ENCODE results near the gene FAM47E.
"Not testable (repeated sequence)": the region's sequence is repeated elsewhere in the genome, so short reads cannot be mapped to it uniquely, and the experiment has no call there.

FAM47E gene

DNA sequence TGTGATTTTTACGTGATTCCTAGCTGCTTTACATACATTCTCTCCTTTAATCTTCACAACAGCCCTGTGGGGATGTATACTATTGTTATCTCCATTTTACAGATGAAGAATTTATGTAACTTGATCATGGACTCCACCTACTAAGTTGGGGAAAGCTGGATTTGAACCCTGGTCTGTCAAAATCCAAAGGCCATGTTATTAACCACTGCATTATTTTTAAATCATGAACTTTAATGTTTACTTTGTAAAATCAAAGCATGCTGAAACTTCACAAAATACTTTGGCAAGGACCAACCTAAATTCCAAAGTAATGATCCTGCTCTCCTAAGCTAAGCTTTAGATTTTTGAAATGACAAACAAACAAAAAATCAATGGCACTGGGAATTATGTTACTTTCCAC, 26.1 kb downstream of the FAM47E start:
- Histone ChIP-seq H3K4me2 (ENCODE audit: low read length) (no peak overlapping the region), H3K27me3 (ENCODE audit: insufficient read depth, low read length, poor library complexity) (no peaks in the 10 kb centered on the region), H3K79me2 (ENCODE audit: control insufficient read depth, insufficient read depth, low read length) (no peaks in the 10 kb centered on the region), H3K23ac (ENCODE audit: low read length) (no peak overlapping the region), H3K36me3 (ENCODE audit: control insufficient read depth, insufficient read depth, low read length) (no peaks in the 10 kb centered on the region), H2BK15ac (replicated peaks; ENCODE audit: low read depth) (no peak overlapping the region), H3K9ac (ENCODE audit: low read length) (no peak overlapping the region), H3K4me3 (ENCODE audit: low read length) (no peak overlapping the region), H3K18ac (ENCODE audit: low read length) (no peak overlapping the region), H3K56ac (ENCODE audit: low read length) (no peak overlapping the region), H3K4ac (ENCODE audit: low read depth, low read length) (no peak overlapping the region), H3K27ac (ENCODE audit: low read depth, low read length) (no peak overlapping the region), H4K8ac (ENCODE audit: low read depth, low read length) (no peak overlapping the region), H2AK5ac (ENCODE audit: low read length) (no peak overlapping the region), H3K79me1 (ENCODE audit: low read length) (no peaks in the 10 kb centered on the region), H3K4me1 (ENCODE audit: control insufficient read depth, low read depth, low read length) (no peaks in the 10 kb centered on the region), H2BK120ac (ENCODE audit: low read depth, low read length) (no peak overlapping the region), H4K5ac (ENCODE audit: low read length) (no peak overlapping the region), H2BK5ac (ENCODE audit: low read length) (no peak overlapping the region)
- DNase-seq: no peak
- WGBS (ENCODE audit: extremely low coverage, insufficient coverage, low lambda C conversion rate): no CpG with 5 or more reads among the region's 1 CpG

- DNase-seq: no peak
Measured at GRCh38 chr4:76278583-76278982, 27.1 kb downstream of the FAM47E start.

DNA sequence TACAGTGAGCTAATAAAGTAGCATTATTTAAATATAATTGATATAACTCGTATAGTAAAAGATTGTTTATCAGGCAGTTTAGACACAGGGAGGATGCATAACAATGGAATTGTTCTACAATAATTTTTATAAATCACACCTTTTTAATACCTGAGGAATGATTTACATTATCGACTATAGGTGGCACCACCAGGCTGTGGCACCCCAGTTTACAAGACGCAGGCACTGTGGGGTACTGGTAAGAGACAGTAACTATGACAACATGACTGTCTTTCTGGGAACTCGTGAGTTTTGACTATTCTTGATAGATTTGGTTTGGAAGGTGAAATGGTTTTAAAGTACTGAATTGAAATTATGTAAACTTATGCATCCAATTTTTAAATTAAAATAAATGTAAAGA, 27.9 kb downstream of the FAM47E start:
- Histone ChIP-seq H3K18ac (ENCODE audit: low read length) (no peak overlapping the region), H2BK5ac (ENCODE audit: low read length) (no peak overlapping the region), H3K4me1 (ENCODE audit: control insufficient read depth, low read depth, low read length) (no peaks in the 10 kb centered on the region), H3K36me3 (ENCODE audit: control insufficient read depth, insufficient read depth, low read length) (no peaks in the 10 kb centered on the region), H3K4me2 (ENCODE audit: low read length) (no peak overlapping the region), H2BK15ac (replicated peaks; ENCODE audit: low read depth) (no peak overlapping the region), H3K9ac (ENCODE audit: low read length) (no peak overlapping the region), H3K4ac (ENCODE audit: low read depth, low read length) (no peak overlapping the region), H4K8ac (ENCODE audit: low read depth, low read length) (no peak overlapping the region), H3K79me1 (ENCODE audit: low read length) (no peaks in the 10 kb centered on the region), H4K5ac (ENCODE audit: low read length) (no peak overlapping the region), H3K4me3 (ENCODE audit: low read length) (no peak overlapping the region), H3K56ac (ENCODE audit: low read length) (no peak overlapping the region), H3K27me3 (ENCODE audit: insufficient read depth, low read length, poor library complexity) (no peaks in the 10 kb centered on the region), H3K23ac (ENCODE audit: low read length) (no peak overlapping the region), H3K79me2 (ENCODE audit: control insufficient read depth, insufficient read depth, low read length) (no peaks in the 10 kb centered on the region), H2BK120ac (ENCODE audit: low read depth, low read length) (no peak overlapping the region), H3K27ac (ENCODE audit: low read depth, low read length) (no peak overlapping the region), H2AK5ac (ENCODE audit: low read length) (no peak overlapping the region)
- no CpG with 5 or more reads among the region's 4 CpGs for WGBS (ENCODE audit: extremely low coverage, insufficient coverage, low lambda C conversion rate)
- DNase-seq: no peak

More at GRCh38 chr4:76278583-76278982, 27.1 kb downstream of the FAM47E start:
- Histone ChIP-seq H4K8ac (ENCODE audit: low read depth, low read length) (no peak overlapping the region), H3K23ac (ENCODE audit: low read length) (no peak overlapping the region), H2BK15ac (replicated peaks; ENCODE audit: low read depth) (no peak overlapping the region), H4K5ac (ENCODE audit: low read length) (no peak overlapping the region), H2BK120ac (ENCODE audit: low read depth, low read length) (no peak overlapping the region), H2AK5ac (ENCODE audit: low read length) (no peak overlapping the region), H3K4ac (ENCODE audit: low read depth, low read length) (no peak overlapping the region), H3K9ac (ENCODE audit: low read length) (no peak overlapping the region), H3K18ac (ENCODE audit: low read length) (no peak overlapping the region), H3K4me1 (ENCODE audit: control insufficient read depth, low read depth, low read length) (no peaks in the 10 kb centered on the region), H3K4me3 (ENCODE audit: low read length) (no peak overlapping the region), H3K79me1 (ENCODE audit: low read length) (no peaks in the 10 kb centered on the region), H3K79me2 (ENCODE audit: control insufficient read depth, insufficient read depth, low read length) (no peaks in the 10 kb centered on the region), H2BK5ac (ENCODE audit: low read length) (no peak overlapping the region), H3K27ac (ENCODE audit: low read depth, low read length) (no peak overlapping the region), H3K4me2 (ENCODE audit: low read length) (no peak overlapping the region), H3K27me3 (ENCODE audit: insufficient read depth, low read length, poor library complexity) (no peaks in the 10 kb centered on the region), H3K36me3 (ENCODE audit: control insufficient read depth, insufficient read depth, low read length) (no peaks in the 10 kb centered on the region), H3K56ac (ENCODE audit: low read length) (no peak overlapping the region)
- no CpG with 5 or more reads among the region's 1 CpG for WGBS (ENCODE audit: extremely low coverage, insufficient coverage, low lambda C conversion rate)

GRCh38 chr4:76280488-76281441, 29.2 kb downstream of the FAM47E start:
- Histone ChIP-seq H2AK5ac (ENCODE audit: low read length) (no peak overlapping the region), H2BK5ac (ENCODE audit: low read length) (no peak overlapping the region), H3K4me3 (ENCODE audit: low read length) (no peak overlapping the region), H3K56ac (ENCODE audit: low read length) (no peak overlapping the region), H3K18ac (ENCODE audit: low read length) (no peak overlapping the region), H3K27me3 (ENCODE audit: insufficient read depth, low read length, poor library complexity) (no peaks in the 10 kb centered on the region), H2BK15ac (replicated peaks; ENCODE audit: low read depth) (no peak overlapping the region), H2BK120ac (ENCODE audit: low read depth, low read length) (no peak overlapping the region), H4K5ac (ENCODE audit: low read length) (no peak overlapping the region), H3K9ac (ENCODE audit: low read length) (no peak overlapping the region), H3K27ac (ENCODE audit: low read depth, low read length) (no peak overlapping the region), H3K4ac (ENCODE audit: low read depth, low read length) (no peak overlapping the region), H3K79me1 (ENCODE audit: low read length) (no peaks in the 10 kb centered on the region), H4K8ac (ENCODE audit: low read depth, low read length) (no peak overlapping the region), H3K4me2 (ENCODE audit: low read length) (no peak overlapping the region), H3K79me2 (ENCODE audit: control insufficient read depth, insufficient read depth, low read length) (no peaks in the 10 kb centered on the region), H3K4me1 (ENCODE audit: control insufficient read depth, low read depth, low read length) (no peaks in the 10 kb centered on the region), H3K36me3 (ENCODE audit: control insufficient read depth, insufficient read depth, low read length) (no peaks in the 10 kb centered on the region), H3K23ac (ENCODE audit: low read length) (no peak overlapping the region)
- no CpG with 5 or more reads among the region's 6 CpGs for WGBS (ENCODE audit: extremely low coverage, insufficient coverage, low lambda C conversion rate)
- DNase-seq: no peak

DNA sequence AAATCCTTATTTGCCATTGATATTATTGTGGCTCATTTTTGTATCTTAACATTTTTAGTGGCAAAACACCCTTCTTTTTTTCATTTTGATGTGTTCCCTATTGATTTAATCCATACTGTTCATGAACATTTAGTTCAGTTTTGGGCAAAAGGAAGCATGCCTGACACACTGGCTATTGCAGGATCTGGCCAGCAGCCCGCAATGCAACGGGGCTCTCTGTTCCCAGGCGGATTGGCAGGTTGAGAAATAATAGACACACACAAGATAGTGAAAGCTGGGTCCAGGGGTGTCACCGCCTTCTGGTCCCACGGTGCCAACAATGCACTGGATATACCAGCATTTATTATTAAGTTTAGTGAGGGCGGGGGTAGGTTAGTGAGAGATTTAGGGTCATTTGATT, 30.1 kb downstream of the FAM47E start:
- not testable (repeated sequence) for H3K79me1 ChIP-seq (ENCODE audit: low read length); H3K4me1 ChIP-seq (ENCODE audit: control insufficient read depth, low read depth, low read length); H3K4me3 ChIP-seq (ENCODE audit: low read length); H2BK15ac ChIP-seq (replicated peaks; ENCODE audit: low read depth); H2BK5ac ChIP-seq (ENCODE audit: low read length); H3K9ac ChIP-seq (ENCODE audit: low read length); H3K23ac ChIP-seq (ENCODE audit: low read length); H3K4me2 ChIP-seq (ENCODE audit: low read length); H2AK5ac ChIP-seq (ENCODE audit: low read length); H3K27ac ChIP-seq (ENCODE audit: low read depth, low read length); H3K4ac ChIP-seq (ENCODE audit: low read depth, low read length); H3K56ac ChIP-seq (ENCODE audit: low read length); H2BK120ac ChIP-seq (ENCODE audit: low read depth, low read length); H4K5ac ChIP-seq (ENCODE audit: low read length); H3K27me3 ChIP-seq (ENCODE audit: insufficient read depth, low read length, poor library complexity); DNase-seq; H3K36me3 ChIP-seq (ENCODE audit: control insufficient read depth, insufficient read depth, low read length); H3K79me2 ChIP-seq (ENCODE audit: control insufficient read depth, insufficient read depth, low read length); H3K18ac ChIP-seq (ENCODE audit: low read length); H4K8ac ChIP-seq (ENCODE audit: low read depth, low read length)
- WGBS (ENCODE audit: extremely low coverage, insufficient coverage, low lambda C conversion rate): no CpG with 5 or more reads among the region's 6 CpGs

All from mesendoderm (in vitro differentiated cells).